Activated T-helper 1 cell treated with Interleukin-2 at 50 U/mL for 16 hours (primary cell): ENCODE measurements around the gene HIRA.

ENCODE experiments used
- DNase-seq: peaks from one replicate; pipeline ENCODE4 v3.0.0-alpha.2; 2020; ENCODE audit warnings: low read depth

The HIRA gene

GRCh38 chr22:19410941-19411689, 20.4 kb downstream of the HIRA start:
- no peak for DNase-seq

- DNase-seq = no peak
These were observed 23.6 kb downstream of the HIRA start for GRCh38 chr22:19407649-19408606.

GRCh38 chr22:19406846-19407245, 24.7 kb downstream of the HIRA start:
- DNase-seq = no peak

- no peak for DNase-seq
These were observed 25.2 kb downstream of the HIRA start for GRCh38 chr22:19406281-19406811.

- DNase-seq = no peak
These were observed 25.9 kb downstream of the HIRA start for GRCh38 chr22:19405652-19406051.

GRCh38 chr22:19405133-19405532, 26.4 kb downstream of the HIRA start:
- no peak for DNase-seq

GRCh38 chr22:19404676-19405075, 26.9 kb downstream of the HIRA start:
- no peak for DNase-seq

- DNase-seq = no peak
These were observed 28.8 kb downstream of the HIRA start for GRCh38 chr22:19402642-19403191.

- no peak for DNase-seq
These were observed 30.1 kb downstream of the HIRA start for GRCh38 chr22:19401483-19401882.

- DNase-seq = no peak
These were observed 30.7 kb downstream of the HIRA start for GRCh38 chr22:19400881-19401280.

GRCh38 chr22:19398652-19399051, 32.9 kb downstream of the HIRA start:
- DNase-seq = no peak

- no peak for DNase-seq
These were observed 33.3 kb downstream of the HIRA start for GRCh38 chr22:19398206-19398605.

GRCh38 chr22:19397734-19398104, 33.8 kb downstream of the HIRA start:
- DNase-seq = no peak

GRCh38 chr22:19396934-19397733, 34.4 kb downstream of the HIRA start:
- DNase-seq = no peak

- DNase-seq = no peak
These were observed 35.0 kb downstream of the HIRA start for GRCh38 chr22:19396561-19396933.

- DNase-seq = no peak
These were observed 36.3 kb downstream of the HIRA start for GRCh38 chr22:19395276-19395675.

- DNase-seq = no peak
These were observed 37.1 kb downstream of the HIRA start for GRCh38 chr22:19394274-19395050.

GRCh38 chr22:19393704-19394103, 37.8 kb downstream of the HIRA start:
- no peak for DNase-seq

GRCh38 chr22:19387575-19387974, 44.0 kb downstream of the HIRA start:
- DNase-seq = no peak

- DNase-seq = no peak
These were observed 44.5 kb downstream of the HIRA start for GRCh38 chr22:19387038-19387437.

GRCh38 chr22:19386248-19386647, 45.3 kb downstream of the HIRA start:
- no peak for DNase-seq
